Measurements from ENCODE around the gene COQ8A.

Gene COQ8A

DNA sequence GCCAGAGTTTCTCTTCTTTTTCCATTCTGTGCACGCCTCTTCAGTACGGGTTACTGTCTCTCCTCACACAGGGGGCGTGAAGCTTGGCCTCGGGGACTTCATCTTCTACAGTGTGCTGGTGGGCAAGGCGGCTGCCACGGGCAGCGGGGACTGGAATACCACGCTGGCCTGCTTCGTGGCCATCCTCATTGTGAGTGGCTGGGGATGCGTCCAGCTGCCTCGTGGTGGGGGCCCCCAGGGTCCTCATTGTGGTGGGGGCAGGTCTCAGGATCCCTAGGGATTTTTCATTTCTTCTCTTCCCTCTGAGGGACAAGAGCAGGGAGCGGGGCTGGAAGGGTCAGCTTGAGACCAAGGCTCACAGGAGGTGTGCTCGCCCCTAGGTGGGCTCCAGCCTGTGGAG, 46.2 kb upstream of the COQ8A start:
- H3K79me2 ChIP-seq (ENCODE audit: control insufficient read depth, insufficient read depth, low read length), result no peaks in the 10 kb centered on the region
- H3K4me1 ChIP-seq (ENCODE audit: control insufficient read depth, low read depth, low read length), result no peaks in the 10 kb centered on the region
- WGBS (ENCODE audit: extremely low coverage, insufficient coverage, low lambda C conversion rate), result no CpG with 5 or more reads among the region's 13 CpGs
- no peak overlapping the region for H3K27ac ChIP-seq (ENCODE audit: low read depth, low read length)
- H3K36me3 ChIP-seq (ENCODE audit: control insufficient read depth, insufficient read depth, low read length), result no peaks in the 10 kb centered on the region
- no peak overlapping the region for H4K8ac ChIP-seq (ENCODE audit: low read depth, low read length)
- H3K56ac ChIP-seq (ENCODE audit: low read length), result no peak overlapping the region
- H3K79me1 ChIP-seq (ENCODE audit: low read length), result no peaks in the 10 kb centered on the region
- no peaks in the 10 kb centered on the region for H3K27me3 ChIP-seq (ENCODE audit: insufficient read depth, low read length, poor library complexity)
- H3K4ac ChIP-seq (ENCODE audit: low read depth, low read length), result no peak overlapping the region
- no peak for DNase-seq
- H3K9ac ChIP-seq (ENCODE audit: low read length), result no peak overlapping the region
- H3K4me3 ChIP-seq (ENCODE audit: low read length), result no peak overlapping the region
- H4K5ac ChIP-seq (ENCODE audit: low read length), result no peak overlapping the region
- H2AK5ac ChIP-seq (ENCODE audit: low read length), result no peak overlapping the region
- H3K4me2 ChIP-seq (ENCODE audit: low read length), result no peak overlapping the region
- H3K23ac ChIP-seq (ENCODE audit: low read length), result no peak overlapping the region
- no peak overlapping the region for H2BK15ac ChIP-seq (replicated peaks; ENCODE audit: low read depth)
- no peak overlapping the region for H2BK5ac ChIP-seq (ENCODE audit: low read length)
- H3K18ac ChIP-seq (ENCODE audit: low read length), result no peak overlapping the region
- H2BK120ac ChIP-seq (ENCODE audit: low read depth, low read length), result no peak overlapping the region

DNA sequence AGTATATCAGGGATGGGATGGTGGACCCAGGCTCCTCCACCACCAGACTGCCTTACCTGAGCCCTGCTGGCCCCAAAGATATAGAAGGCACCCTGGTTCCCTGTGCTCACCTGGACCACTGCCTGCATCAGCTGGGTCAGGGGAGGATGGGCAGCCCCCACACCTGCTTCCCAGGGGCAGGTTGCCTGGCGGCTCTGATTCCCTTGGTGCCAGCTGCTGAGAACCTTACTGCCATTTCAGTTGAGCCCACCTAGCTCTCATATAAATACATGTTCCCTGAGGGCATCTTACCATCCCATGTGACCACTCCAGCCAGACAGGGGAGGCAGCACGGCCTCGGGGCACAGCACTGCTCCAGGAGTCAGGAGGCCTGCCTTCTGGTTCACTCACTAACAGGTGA, 45.3 kb upstream of the COQ8A start:
- Histone ChIP-seq H3K56ac (ENCODE audit: low read length) (no peak overlapping the region), H3K79me2 (ENCODE audit: control insufficient read depth, insufficient read depth, low read length) (no peaks in the 10 kb centered on the region), H2BK5ac (ENCODE audit: low read length) (no peak overlapping the region), H3K4ac (ENCODE audit: low read depth, low read length) (no peak overlapping the region), H2AK5ac (ENCODE audit: low read length) (no peak overlapping the region), H3K4me3 (ENCODE audit: low read length) (no peak overlapping the region), H3K79me1 (ENCODE audit: low read length) (no peaks in the 10 kb centered on the region), H3K4me1 (ENCODE audit: control insufficient read depth, low read depth, low read length) (no peaks in the 10 kb centered on the region), H3K18ac (ENCODE audit: low read length) (no peak overlapping the region), H2BK15ac (replicated peaks; ENCODE audit: low read depth) (no peak overlapping the region), H3K23ac (ENCODE audit: low read length) (no peak overlapping the region), H4K5ac (ENCODE audit: low read length) (no peak overlapping the region), H3K36me3 (ENCODE audit: control insufficient read depth, insufficient read depth, low read length) (no peaks in the 10 kb centered on the region), H2BK120ac (ENCODE audit: low read depth, low read length) (no peak overlapping the region), H3K27ac (ENCODE audit: low read depth, low read length) (no peak overlapping the region), H3K27me3 (ENCODE audit: insufficient read depth, low read length, poor library complexity) (no peaks in the 10 kb centered on the region), H3K9ac (ENCODE audit: low read length) (no peak overlapping the region), H3K4me2 (ENCODE audit: low read length) (no peak overlapping the region), H4K8ac (ENCODE audit: low read depth, low read length) (no peak overlapping the region)
- WGBS (ENCODE audit: extremely low coverage, insufficient coverage, low lambda C conversion rate), result no CpG with 5 or more reads among the region's 3 CpGs
- DNase-seq, result no peak

DNA sequence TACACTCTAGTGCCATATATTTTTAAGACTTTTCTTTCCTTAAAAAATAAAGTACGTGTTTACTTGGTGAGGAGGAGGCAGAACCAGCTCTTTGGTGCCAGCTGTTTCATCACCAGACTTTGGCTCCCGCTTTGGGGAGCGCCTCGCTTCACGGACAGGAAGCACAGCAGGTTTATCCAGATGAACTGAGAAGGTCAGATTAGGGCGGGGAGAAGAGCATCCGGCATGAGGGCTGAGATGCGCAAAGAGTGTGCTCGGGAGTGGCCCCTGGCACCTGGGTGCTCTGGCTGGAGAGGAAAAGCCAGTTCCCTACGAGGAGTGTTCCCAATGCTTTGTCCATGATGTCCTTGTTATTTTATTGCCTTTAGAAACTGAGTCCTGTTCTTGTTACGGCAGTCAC, 44.5 kb upstream of the COQ8A start:
- H3K4me1 ChIP-seq (ENCODE audit: control insufficient read depth, low read depth, low read length), result no peaks in the 10 kb centered on the region
- H3K27me3 ChIP-seq (ENCODE audit: insufficient read depth, low read length, poor library complexity), result no peaks in the 10 kb centered on the region
- no peak overlapping the region for H2BK15ac ChIP-seq (replicated peaks; ENCODE audit: low read depth)
- no peak overlapping the region for H3K4ac ChIP-seq (ENCODE audit: low read depth, low read length)
- H3K23ac ChIP-seq (ENCODE audit: low read length), result no peak overlapping the region
- H3K36me3 ChIP-seq (ENCODE audit: control insufficient read depth, insufficient read depth, low read length), result no peaks in the 10 kb centered on the region
- H3K18ac ChIP-seq (ENCODE audit: low read length), result no peak overlapping the region
- H4K5ac ChIP-seq (ENCODE audit: low read length), result no peak overlapping the region
- no peak overlapping the region for H2AK5ac ChIP-seq (ENCODE audit: low read length)
- DNase-seq, result no peak
- no peaks in the 10 kb centered on the region for H3K79me2 ChIP-seq (ENCODE audit: control insufficient read depth, insufficient read depth, low read length)
- H3K9ac ChIP-seq (ENCODE audit: low read length), result no peak overlapping the region
- H3K56ac ChIP-seq (ENCODE audit: low read length), result no peak overlapping the region
- H3K79me1 ChIP-seq (ENCODE audit: low read length), result no peaks in the 10 kb centered on the region
- no peak overlapping the region for H3K27ac ChIP-seq (ENCODE audit: low read depth, low read length)
- H3K4me3 ChIP-seq (ENCODE audit: low read length), result no peak overlapping the region
- no peak overlapping the region for H2BK120ac ChIP-seq (ENCODE audit: low read depth, low read length)
- H3K4me2 ChIP-seq (ENCODE audit: low read length), result no peak overlapping the region
- H2BK5ac ChIP-seq (ENCODE audit: low read length), result no peak overlapping the region
- H4K8ac ChIP-seq (ENCODE audit: low read depth, low read length), result no peak overlapping the region
- WGBS (ENCODE audit: extremely low coverage, insufficient coverage, low lambda C conversion rate), result no CpG with 5 or more reads among the region's 11 CpGs

DNA sequence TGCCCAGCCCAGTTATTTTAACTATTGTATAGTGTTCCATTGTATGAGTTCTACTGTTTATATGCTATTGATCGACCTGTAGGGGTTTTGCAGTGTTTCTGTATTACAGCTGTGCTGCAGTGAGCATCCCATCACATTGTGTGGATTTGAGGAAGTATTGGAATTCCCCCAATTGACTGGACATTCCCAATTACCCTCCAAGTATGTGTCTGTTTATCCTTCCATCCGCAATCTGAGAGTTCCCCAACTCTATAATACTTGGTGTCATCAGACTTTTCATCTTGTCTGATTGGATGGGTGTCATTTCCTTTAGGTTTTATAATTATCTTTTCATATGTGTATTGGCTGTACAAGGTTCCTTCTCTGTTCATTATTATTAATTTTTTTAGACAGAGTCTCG, 41.8 kb upstream of the COQ8A start:
- Histone ChIP-seq H3K79me2 (ENCODE audit: control insufficient read depth, insufficient read depth, low read length) (no peaks in the 10 kb centered on the region), H3K36me3 (ENCODE audit: control insufficient read depth, insufficient read depth, low read length) (no peaks in the 10 kb centered on the region), H2BK120ac (ENCODE audit: low read depth, low read length) (no peak overlapping the region), H3K23ac (ENCODE audit: low read length) (no peak overlapping the region), H2AK5ac (ENCODE audit: low read length) (no peak overlapping the region), H4K5ac (ENCODE audit: low read length) (no peak overlapping the region), H3K56ac (ENCODE audit: low read length) (no peak overlapping the region), H3K4me1 (ENCODE audit: control insufficient read depth, low read depth, low read length) (no peaks in the 10 kb centered on the region), H3K4me3 (ENCODE audit: low read length) (no peak overlapping the region), H3K79me1 (ENCODE audit: low read length) (no peaks in the 10 kb centered on the region), H2BK15ac (replicated peaks; ENCODE audit: low read depth) (no peak overlapping the region), H4K8ac (ENCODE audit: low read depth, low read length) (no peak overlapping the region), H3K18ac (ENCODE audit: low read length) (no peak overlapping the region), H2BK5ac (ENCODE audit: low read length) (no peak overlapping the region), H3K4ac (ENCODE audit: low read depth, low read length) (no peak overlapping the region), H3K4me2 (ENCODE audit: low read length) (no peak overlapping the region), H3K9ac (ENCODE audit: low read length) (no peak overlapping the region), H3K27me3 (ENCODE audit: insufficient read depth, low read length, poor library complexity) (no peaks in the 10 kb centered on the region), H3K27ac (ENCODE audit: low read depth, low read length) (no peak overlapping the region)
- WGBS (ENCODE audit: extremely low coverage, insufficient coverage, low lambda C conversion rate), result no CpG with 5 or more reads among the region's 3 CpGs
- no peak for DNase-seq

DNA sequence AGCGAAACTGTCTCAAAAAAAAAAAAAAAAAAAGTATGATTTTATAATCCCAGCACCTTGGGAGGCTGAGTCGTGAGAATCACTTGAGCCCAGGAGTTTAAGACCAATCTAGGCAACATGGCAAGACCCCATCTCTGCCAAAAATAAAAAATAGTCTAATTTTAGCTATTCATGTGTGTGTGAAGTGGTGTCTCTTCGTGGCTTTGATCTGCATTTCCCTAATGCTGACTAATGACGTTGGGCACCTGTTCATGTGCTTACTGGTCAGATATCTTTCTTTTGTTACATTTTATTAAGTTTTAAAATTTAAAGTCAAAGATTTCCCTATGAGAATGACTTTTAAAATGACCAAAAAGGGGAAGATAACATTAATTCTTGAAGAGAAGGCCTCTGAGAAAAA, 38.7 kb upstream of the COQ8A start:
- no peak overlapping the region for H3K56ac ChIP-seq (ENCODE audit: low read length)
- H3K27me3 ChIP-seq (ENCODE audit: insufficient read depth, low read length, poor library complexity), result no peaks in the 10 kb centered on the region
- no peak overlapping the region for H3K27ac ChIP-seq (ENCODE audit: low read depth, low read length)
- H3K79me1 ChIP-seq (ENCODE audit: low read length), result no peaks in the 10 kb centered on the region
- no peak overlapping the region for H2AK5ac ChIP-seq (ENCODE audit: low read length)
- no peak overlapping the region for H2BK5ac ChIP-seq (ENCODE audit: low read length)
- WGBS (ENCODE audit: extremely low coverage, insufficient coverage, low lambda C conversion rate), result no CpG with 5 or more reads among the region's 4 CpGs
- H3K36me3 ChIP-seq (ENCODE audit: control insufficient read depth, insufficient read depth, low read length), result peaks cover 3% of the 10 kb centered on the region
- no peak overlapping the region for H3K23ac ChIP-seq (ENCODE audit: low read length)
- H3K4ac ChIP-seq (ENCODE audit: low read depth, low read length), result no peak overlapping the region
- no peak overlapping the region for H2BK15ac ChIP-seq (replicated peaks; ENCODE audit: low read depth)
- H4K8ac ChIP-seq (ENCODE audit: low read depth, low read length), result no peak overlapping the region
- no peaks in the 10 kb centered on the region for H3K4me1 ChIP-seq (ENCODE audit: control insufficient read depth, low read depth, low read length)
- DNase-seq, result no peak
- no peak overlapping the region for H4K5ac ChIP-seq (ENCODE audit: low read length)
- H3K4me2 ChIP-seq (ENCODE audit: low read length), result no peak overlapping the region
- no peaks in the 10 kb centered on the region for H3K79me2 ChIP-seq (ENCODE audit: control insufficient read depth, insufficient read depth, low read length)
- H2BK120ac ChIP-seq (ENCODE audit: low read depth, low read length), result no peak overlapping the region
- no peak overlapping the region for H3K4me3 ChIP-seq (ENCODE audit: low read length)
- H3K18ac ChIP-seq (ENCODE audit: low read length), result no peak overlapping the region
- H3K9ac ChIP-seq (ENCODE audit: low read length), result no peak overlapping the region

DNA sequence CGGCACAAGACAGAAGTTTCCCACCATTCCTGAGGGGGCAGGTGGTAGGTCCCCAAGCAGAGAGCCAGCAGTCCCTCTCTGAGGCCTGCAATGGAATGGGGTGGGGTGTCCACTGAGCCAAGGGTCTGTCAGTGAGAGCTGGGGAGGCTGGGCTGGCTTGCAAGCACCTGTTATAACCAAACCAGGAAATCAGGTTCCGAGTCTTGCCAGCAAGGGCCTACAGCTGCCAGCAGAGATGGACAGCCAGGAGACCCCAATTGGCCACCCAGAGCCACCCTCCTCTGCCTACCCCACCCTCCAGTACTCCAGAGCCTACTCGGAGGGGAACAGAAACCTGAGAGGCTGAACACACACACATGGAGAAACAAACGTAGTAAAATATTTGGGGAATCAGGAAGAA, 37.5 kb upstream of the COQ8A start:
- Histone ChIP-seq H3K36me3 (ENCODE audit: control insufficient read depth, insufficient read depth, low read length) (peaks cover 3% of the 10 kb centered on the region), H3K56ac (ENCODE audit: low read length) (no peak overlapping the region), H3K4me2 (ENCODE audit: low read length) (no peak overlapping the region), H3K18ac (ENCODE audit: low read length) (no peak overlapping the region), H3K79me2 (ENCODE audit: control insufficient read depth, insufficient read depth, low read length) (no peaks in the 10 kb centered on the region), H3K23ac (ENCODE audit: low read length) (no peak overlapping the region), H4K5ac (ENCODE audit: low read length) (no peak overlapping the region), H3K4me1 (ENCODE audit: control insufficient read depth, low read depth, low read length) (no peaks in the 10 kb centered on the region), H3K4ac (ENCODE audit: low read depth, low read length) (no peak overlapping the region), H3K27me3 (ENCODE audit: insufficient read depth, low read length, poor library complexity) (no peaks in the 10 kb centered on the region), H4K8ac (ENCODE audit: low read depth, low read length) (no peak overlapping the region), H2BK15ac (replicated peaks; ENCODE audit: low read depth) (no peak overlapping the region), H3K27ac (ENCODE audit: low read depth, low read length) (no peak overlapping the region), H2AK5ac (ENCODE audit: low read length) (no peak overlapping the region), H2BK120ac (ENCODE audit: low read depth, low read length) (no peak overlapping the region), H3K4me3 (ENCODE audit: low read length) (no peak overlapping the region), H3K9ac (ENCODE audit: low read length) (no peak overlapping the region), H2BK5ac (ENCODE audit: low read length) (no peak overlapping the region), H3K79me1 (ENCODE audit: low read length) (no peaks in the 10 kb centered on the region)
- WGBS (ENCODE audit: extremely low coverage, insufficient coverage, low lambda C conversion rate), result no CpG with 5 or more reads among the region's 4 CpGs
- DNase-seq, result no peak

Measured in mesendoderm (in vitro differentiated cells).